ENCODE data around the gene PPP1R1A. TPM values are rescaled to one million over a fixed set of nuclear protein-coding genes. Genes with fewer than 3 reads are reported as not detected.

PPP1R1A gene
- total RNA-seq, 1 experiment from 2014 or later: 8.5 TPM

DNA sequence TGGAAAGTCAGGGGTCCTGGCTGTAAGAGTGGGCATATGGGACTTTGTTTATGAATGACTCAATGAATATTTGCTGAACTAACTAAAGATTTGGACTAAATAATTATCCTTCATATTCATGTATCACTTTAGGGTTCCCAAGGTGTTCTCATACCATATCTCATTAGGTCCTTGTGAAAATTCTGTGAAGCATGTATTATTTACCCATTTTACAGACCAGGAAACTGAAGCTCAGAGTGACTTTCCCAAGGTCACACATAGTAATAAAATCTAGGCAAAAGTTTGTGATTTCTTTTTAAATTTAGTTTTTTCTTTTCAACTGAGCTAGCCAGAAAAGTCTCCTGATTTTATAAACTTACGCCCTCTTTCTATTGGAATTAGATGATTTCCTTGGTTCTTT lies 29.7 kb downstream of the PPP1R1A start:
- no peak overlapping the region for H3K18ac ChIP-seq (ENCODE audit: insufficient read length, low read depth, low read length)
- no peak overlapping the region for H3K4me2 ChIP-seq (ENCODE audit: insufficient read depth, insufficient read length, low read length)
- H3K9me3 ChIP-seq (ENCODE audit: control insufficient read depth, low read depth, low read length): no peaks in the 10 kb centered on the region
- no peak overlapping the region for H3T11ph ChIP-seq (ENCODE audit: low read length)
- no peak overlapping the region for H2AFZ ChIP-seq (ENCODE audit: low read length)
- no peaks in the 10 kb centered on the region for H3K36me3 Mint-ChIP-seq (ENCODE audit: insufficient read depth in 1 of 3, low read depth in 3 of 3)
- no peak overlapping the region for H2BK12ac ChIP-seq (ENCODE audit: insufficient read length, low read depth, low read length)
- DNase-seq: no peak
- peaks cover 41% of the 10 kb centered on the region; the same call in 1 of the 2 replicates for H3K27me3 ChIP-seq (ENCODE audit: insufficient read depth, low read length)
- H3K79me1 ChIP-seq (ENCODE audit: insufficient read depth, low read depth, low read length, poor library complexity, severe bottlenecking): no peaks in the 10 kb centered on the region
- H3K23me2 ChIP-seq (ENCODE audit: insufficient read length, low read depth, low read length, poor library complexity, severe bottlenecking): peaks cover 4% of the 10 kb centered on the region
- H3K79me2 ChIP-seq (ENCODE audit: insufficient read depth, low read length): no peaks in the 10 kb centered on the region
- no peaks in the 10 kb centered on the region for H4K20me1 ChIP-seq (ENCODE audit: control insufficient read depth, insufficient read depth, insufficient read length)
- no peaks in the 10 kb centered on the region for H3K4me1 ChIP-seq (ENCODE audit: insufficient read depth, low read length)
- H2BK20ac ChIP-seq (ENCODE audit: low read depth, low read length, poor library complexity, severe bottlenecking): no peak overlapping the region
- WGBS (ENCODE audit: extremely low coverage, insufficient read length, low lambda C conversion rate): no CpG with 5 or more reads among the region's 1 CpG
- H3K27ac ChIP-seq (ENCODE audit: insufficient read length, low read depth, low read length): no peak overlapping the region
- H2BK120ac ChIP-seq (ENCODE audit: low read depth, low read length, poor library complexity, severe bottlenecking): no peak overlapping the region
- H4K5ac ChIP-seq (ENCODE audit: insufficient read length, low read depth, low read length): no peak overlapping the region
- H2BK15ac ChIP-seq (ENCODE audit: low read depth, low read length): no peak overlapping the region
- H4K91ac ChIP-seq (ENCODE audit: insufficient read length, low read depth, low read length): no peak overlapping the region
- H3K14ac ChIP-seq (ENCODE audit: insufficient read depth, low read length): no peak overlapping the region
- H3K4ac ChIP-seq (ENCODE audit: low read depth, low read length): no peak overlapping the region
- TF ChIP-seq, protein P1, sequence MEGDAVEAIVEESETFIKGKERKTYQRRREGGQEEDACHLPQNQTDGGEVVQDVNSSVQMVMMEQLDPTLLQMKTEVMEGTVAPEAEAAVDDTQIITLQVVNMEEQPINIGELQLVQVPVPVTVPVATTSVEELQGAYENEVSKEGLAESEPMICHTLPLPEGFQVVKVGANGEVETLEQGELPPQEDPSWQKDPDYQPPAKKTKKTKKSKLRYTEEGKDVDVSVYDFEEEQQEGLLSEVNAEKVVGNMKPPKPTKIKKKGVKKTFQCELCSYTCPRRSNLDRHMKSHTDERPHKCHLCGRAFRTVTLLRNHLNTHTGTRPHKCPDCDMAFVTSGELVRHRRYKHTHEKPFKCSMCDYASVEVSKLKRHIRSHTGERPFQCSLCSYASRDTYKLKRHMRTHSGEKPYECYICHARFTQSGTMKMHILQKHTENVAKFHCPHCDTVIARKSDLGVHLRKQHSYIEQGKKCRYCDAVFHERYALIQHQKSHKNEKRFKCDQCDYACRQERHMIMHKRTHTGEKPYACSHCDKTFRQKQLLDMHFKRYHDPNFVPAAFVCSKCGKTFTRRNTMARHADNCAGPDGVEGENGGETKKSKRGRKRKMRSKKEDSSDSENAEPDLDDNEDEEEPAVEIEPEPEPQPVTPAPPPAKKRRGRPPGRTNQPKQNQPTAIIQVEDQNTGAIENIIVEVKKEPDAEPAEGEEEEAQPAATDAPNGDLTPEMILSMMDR (conservative IDR thresholded peaks at IDR 0.05): no peak
- H3K4me3 Mint-ChIP-seq: no peak overlapping the region
- H3K9ac ChIP-seq (ENCODE audit: extremely low read depth, insufficient read length, low read length): no peak overlapping the region
- H3K56ac ChIP-seq (ENCODE audit: insufficient read length, low read depth, low read length): no peak overlapping the region
- H2BK5ac ChIP-seq (ENCODE audit: insufficient read length, low read length): no peak overlapping the region
- no peak overlapping the region for H4K8ac ChIP-seq (replicated peaks; ENCODE audit: insufficient read length, low read depth, low read length)
- peaks cover 47% of the 10 kb centered on the region for H3K27me3 Mint-ChIP-seq (ENCODE audit: low read depth)
- no peaks in the 10 kb centered on the region; a peak in 1 of 5 replicates for H3K9me3 Mint-ChIP-seq
- H2AK5ac ChIP-seq (ENCODE audit: insufficient read length, low read length): no peak overlapping the region
- H3K4me1 Mint-ChIP-seq: peaks cover 19 to 26% of the 10 kb centered on the region in 2 experiments
- H3K27ac Mint-ChIP-seq: no peak overlapping the region
- no peak overlapping the region for H3K23ac ChIP-seq (ENCODE audit: insufficient read length, low read depth, low read length)
